ENCODE measurements around the gene HTR3B.

Gene HTR3B

DNA sequence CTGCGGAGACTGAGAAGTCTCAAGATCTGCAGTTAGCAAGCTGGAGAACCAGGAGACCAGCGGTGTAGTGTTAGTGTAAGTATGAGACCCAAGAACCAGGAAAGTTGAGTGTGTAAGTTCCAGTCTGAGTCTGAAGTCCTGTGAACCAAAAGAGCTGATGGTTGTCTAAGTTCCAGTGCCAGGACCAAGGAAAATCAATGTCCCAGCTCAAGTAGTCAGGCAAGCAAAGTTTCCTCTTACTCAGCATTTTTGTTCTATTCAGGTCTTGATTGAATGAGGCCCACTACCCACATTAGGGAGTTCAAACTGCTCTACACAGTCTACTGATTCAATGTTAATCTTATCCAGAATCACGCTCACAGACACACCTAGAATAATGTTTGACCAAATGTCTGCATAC, 40.2 kb upstream of the HTR3B start:
- peaks cover 20% of the 10 kb centered on the region for H3K9me3 Mint-ChIP-seq

DNA sequence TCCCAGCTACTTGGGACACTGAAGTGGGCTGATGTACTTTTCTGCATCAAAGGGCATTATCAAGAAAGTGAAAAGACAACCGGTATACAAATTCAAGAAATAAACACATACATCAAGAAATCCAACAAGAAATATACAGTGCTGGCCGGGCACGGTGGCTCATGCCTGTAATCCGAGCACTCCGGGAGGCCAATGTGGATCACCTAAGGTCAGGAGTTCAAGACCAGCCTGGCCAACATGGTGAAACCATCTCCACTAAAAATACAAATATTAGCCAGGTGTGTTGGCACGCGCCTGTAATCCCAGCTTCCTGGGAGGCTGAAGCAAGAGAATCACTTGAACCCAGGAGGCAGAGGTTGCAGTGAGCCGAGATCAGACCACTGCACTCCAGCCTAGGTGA, 38.7 kb upstream of the HTR3B start:
- TF ChIP-seq, protein P1, sequence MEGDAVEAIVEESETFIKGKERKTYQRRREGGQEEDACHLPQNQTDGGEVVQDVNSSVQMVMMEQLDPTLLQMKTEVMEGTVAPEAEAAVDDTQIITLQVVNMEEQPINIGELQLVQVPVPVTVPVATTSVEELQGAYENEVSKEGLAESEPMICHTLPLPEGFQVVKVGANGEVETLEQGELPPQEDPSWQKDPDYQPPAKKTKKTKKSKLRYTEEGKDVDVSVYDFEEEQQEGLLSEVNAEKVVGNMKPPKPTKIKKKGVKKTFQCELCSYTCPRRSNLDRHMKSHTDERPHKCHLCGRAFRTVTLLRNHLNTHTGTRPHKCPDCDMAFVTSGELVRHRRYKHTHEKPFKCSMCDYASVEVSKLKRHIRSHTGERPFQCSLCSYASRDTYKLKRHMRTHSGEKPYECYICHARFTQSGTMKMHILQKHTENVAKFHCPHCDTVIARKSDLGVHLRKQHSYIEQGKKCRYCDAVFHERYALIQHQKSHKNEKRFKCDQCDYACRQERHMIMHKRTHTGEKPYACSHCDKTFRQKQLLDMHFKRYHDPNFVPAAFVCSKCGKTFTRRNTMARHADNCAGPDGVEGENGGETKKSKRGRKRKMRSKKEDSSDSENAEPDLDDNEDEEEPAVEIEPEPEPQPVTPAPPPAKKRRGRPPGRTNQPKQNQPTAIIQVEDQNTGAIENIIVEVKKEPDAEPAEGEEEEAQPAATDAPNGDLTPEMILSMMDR (IDR thresholded peaks at IDR 0.05) = no peak
- Mint-ChIP-seq H3K27ac (no peak overlapping the region), H3K9me3 (peaks cover 20% of the 10 kb centered on the region), H3K36me3 (ENCODE audit: low read depth) (peaks cover 86% of the 10 kb centered on the region), H3K4me3 (no peak overlapping the region), H3K27me3 (ENCODE audit: low read depth, poor library complexity) (peaks cover 1% of the 10 kb centered on the region), H3K4me1 (peaks cover 39% of the 10 kb centered on the region)
- no peak for DNase-seq

More for the DNA sequence above, 40.2 kb upstream of the HTR3B start:
- Mint-ChIP-seq H3K27ac (no peak overlapping the region), H3K4me1 (peaks cover 40% of the 10 kb centered on the region), H3K36me3 (ENCODE audit: low read depth) (peaks cover 75% of the 10 kb centered on the region), H3K4me3 (no peak overlapping the region), H3K27me3 (ENCODE audit: low read depth, poor library complexity) (no peaks in the 10 kb centered on the region)
- no peak for DNase-seq
- TF ChIP-seq, protein P1 (IDR thresholded peaks at IDR 0.05) = no peak

DNA sequence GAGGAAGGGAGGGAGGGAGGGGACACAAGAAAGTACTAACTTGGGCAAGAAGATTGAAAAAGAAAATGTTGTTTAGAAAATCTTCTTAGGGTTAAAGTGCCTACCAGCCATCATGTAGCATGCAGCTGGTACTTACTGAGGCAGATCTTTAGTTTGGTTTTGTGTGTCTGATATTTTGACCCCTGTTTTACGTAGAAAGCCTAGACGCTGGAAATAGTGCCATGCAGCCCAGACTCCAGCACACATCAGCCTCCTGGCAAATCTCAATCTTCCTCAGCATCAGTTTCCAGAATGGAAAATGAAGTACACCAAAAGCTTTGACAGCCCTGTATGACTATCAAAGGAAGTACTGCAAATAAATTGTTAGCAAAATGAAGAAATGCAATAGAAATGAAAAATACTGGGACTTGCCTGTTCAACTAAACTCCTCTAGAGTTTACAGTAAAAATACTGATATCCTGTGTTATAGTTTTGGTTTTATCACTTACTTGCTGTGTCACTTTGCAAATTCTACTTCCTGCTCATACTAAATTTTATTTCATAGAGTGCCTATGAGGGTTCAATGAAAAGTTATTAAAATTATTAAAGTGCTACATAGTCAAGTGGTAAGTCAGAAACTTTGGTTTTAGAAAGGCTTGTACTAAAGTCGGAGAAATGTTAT, 36.6 kb upstream of the HTR3B start:
- no peak overlapping the region for H3K4me3 Mint-ChIP-seq
- peak overlapping the region; percentile 29 for H3K27ac Mint-ChIP-seq
- peaks cover 13% of the 10 kb centered on the region for H3K9me3 Mint-ChIP-seq
- H3K4me1 Mint-ChIP-seq = peaks cover 39% of the 10 kb centered on the region
- peaks cover 86% of the 10 kb centered on the region for H3K36me3 Mint-ChIP-seq (ENCODE audit: low read depth)
- DNase-seq = no peak
- TF ChIP-seq, protein P1 (IDR thresholded peaks at IDR 0.05) = no peak
- H3K27me3 Mint-ChIP-seq (ENCODE audit: low read depth, poor library complexity) = peaks cover 3% of the 10 kb centered on the region

DNA sequence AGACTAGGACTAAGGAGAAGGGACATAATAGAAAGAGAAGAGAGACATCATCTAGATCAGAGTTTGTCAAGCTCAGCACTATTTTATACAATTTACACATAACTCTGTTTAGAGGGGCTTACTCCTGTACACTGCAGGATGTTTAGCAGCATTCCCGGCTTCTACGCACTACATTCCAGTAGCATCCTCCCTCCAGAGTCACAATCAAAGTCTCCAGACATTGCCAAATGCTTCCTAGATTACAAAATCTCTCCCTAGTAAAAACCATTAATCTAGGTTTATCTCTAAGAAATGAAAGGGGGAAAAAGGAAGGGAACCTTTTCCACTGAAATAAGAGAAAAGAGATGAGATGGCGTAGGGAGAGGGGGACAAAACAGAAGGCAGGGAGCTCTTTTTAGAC, 33.3 kb upstream of the HTR3B start:
- Mint-ChIP-seq H3K27ac (peak overlapping the region; percentile 14), H3K9me3 (peaks cover 4% of the 10 kb centered on the region), H3K4me3 (peak overlapping the region; percentile 25), H3K4me1 (peaks cover 56% of the 10 kb centered on the region), H3K36me3 (ENCODE audit: low read depth) (peaks cover 62% of the 10 kb centered on the region), H3K27me3 (ENCODE audit: low read depth, poor library complexity) (peaks cover 3% of the 10 kb centered on the region)
- TF ChIP-seq, protein P1 (IDR thresholded peaks at IDR 0.05) = no peak
- DNase-seq = no peak

DNA sequence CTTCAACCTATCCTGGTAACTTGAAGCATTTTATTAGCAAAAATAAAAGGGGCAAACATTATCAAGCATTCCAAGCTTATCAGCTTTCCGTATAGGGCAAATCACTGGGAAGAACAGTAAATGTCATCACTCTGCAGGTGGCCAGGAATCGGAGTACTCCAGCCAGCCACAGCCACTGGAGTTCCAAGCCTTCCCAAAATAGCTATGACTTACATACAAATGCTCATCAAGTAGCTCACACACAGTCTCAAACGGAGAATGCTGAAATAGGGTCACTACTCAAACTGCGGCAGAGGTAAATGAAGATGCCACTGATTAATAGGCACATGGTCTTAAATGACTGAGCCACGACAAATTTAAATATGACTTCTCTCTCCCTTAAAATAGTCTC, 31.4 kb upstream of the HTR3B start:
- H3K36me3 Mint-ChIP-seq (ENCODE audit: low read depth) = peaks cover 44% of the 10 kb centered on the region
- peaks cover 69% of the 10 kb centered on the region for H3K4me1 Mint-ChIP-seq
- peak overlapping the region; percentile 92 for H3K4me3 Mint-ChIP-seq
- peaks cover 4% of the 10 kb centered on the region for H3K9me3 Mint-ChIP-seq
- DNase-seq = no peak
- H3K27ac Mint-ChIP-seq = peak overlapping the region; percentile 55
- TF ChIP-seq, protein P1 (IDR thresholded peaks at IDR 0.05) = no peak
- peaks cover 5% of the 10 kb centered on the region for H3K27me3 Mint-ChIP-seq (ENCODE audit: low read depth, poor library complexity)

DNA sequence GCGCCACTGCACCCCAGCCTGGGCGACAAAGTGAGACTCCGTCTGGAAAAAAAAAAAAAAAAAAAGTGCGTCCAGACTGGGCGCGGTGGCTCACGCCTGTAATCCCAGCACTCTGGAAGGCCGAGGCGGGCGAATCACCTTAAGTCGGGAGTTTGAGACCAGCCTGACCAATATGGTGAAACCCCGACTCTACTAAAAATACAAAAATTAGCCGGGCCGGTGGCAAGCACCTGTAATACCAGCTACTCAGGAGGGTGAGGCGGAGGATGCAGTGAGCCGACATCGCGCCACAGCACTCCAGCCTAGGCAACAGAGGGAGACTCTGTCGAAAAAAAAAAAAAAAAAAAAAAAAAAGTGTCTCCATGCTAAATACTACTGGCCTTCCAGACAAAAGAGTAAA, 30.5 kb upstream of the HTR3B start:
- H3K27me3 Mint-ChIP-seq (ENCODE audit: low read depth, poor library complexity) = peaks cover 8% of the 10 kb centered on the region
- H3K27ac Mint-ChIP-seq = peak overlapping the region; percentile 73
- peaks cover 69% of the 10 kb centered on the region for H3K4me1 Mint-ChIP-seq
- TF ChIP-seq, protein P1 (IDR thresholded peaks at IDR 0.05) = no peak
- no peak for DNase-seq
- H3K9me3 Mint-ChIP-seq = peaks cover 11% of the 10 kb centered on the region
- H3K4me3 Mint-ChIP-seq = peak overlapping the region; percentile 92
- peaks cover 36% of the 10 kb centered on the region for H3K36me3 Mint-ChIP-seq (ENCODE audit: low read depth)

Measured in nephron progenitor cell (in vitro differentiated cells).